NCI-H187 treated with DMSO at 0.1 percent for 48 hours (cell line): ENCODE results near the gene CMAS.
A peak's percentile ranks its signal among the peaks of the same experiment; 100 is the strongest.
"Not testable (repeated sequence)": the region's sequence is repeated elsewhere in the genome, so short reads cannot be mapped to it uniquely, and the experiment has no call there.

ENCODE experiments used
- DNase-seq: peaks from one replicate; lab custom pipeline; 2025; lab: John Stamatoyannopoulos, UW

Gene CMAS

DNA sequence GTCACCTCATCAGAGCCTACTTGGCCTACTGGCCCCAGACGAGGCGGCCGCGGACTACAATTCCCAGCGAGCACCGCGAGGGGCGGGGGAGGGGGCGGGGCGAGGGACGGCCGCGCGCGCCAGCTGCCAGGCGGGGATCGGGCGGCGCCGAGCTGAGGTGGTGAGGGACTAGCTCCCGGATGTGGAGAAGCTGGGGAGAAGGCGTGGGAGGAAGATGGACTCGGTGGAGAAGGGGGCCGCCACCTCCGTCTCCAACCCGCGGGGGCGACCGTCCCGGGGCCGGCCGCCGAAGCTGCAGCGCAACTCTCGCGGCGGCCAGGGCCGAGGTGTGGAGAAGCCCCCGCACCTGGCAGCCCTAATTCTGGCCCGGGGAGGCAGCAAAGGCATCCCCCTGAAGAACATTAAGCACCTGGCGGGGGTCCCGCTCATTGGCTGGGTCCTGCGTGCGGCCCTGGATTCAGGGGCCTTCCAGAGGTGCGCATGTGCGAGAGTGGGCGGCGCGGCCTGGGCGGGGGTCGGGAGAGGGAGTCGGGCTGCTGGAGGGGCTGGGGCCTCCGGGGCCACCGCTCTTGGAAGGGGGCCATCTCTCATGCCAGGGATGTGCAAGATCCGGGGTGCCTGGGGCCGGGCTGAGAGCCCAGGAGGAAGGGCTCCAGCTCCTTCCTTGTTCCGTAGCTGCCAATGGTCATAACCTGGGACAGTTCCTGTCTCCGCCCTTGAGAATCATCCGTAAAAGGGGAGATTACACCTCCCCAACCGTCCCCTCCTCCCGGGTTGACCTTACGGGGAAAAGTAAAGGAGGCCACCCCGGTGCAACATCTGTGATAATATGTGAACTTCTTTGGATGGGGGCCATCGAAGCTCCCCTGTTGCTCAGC, at the start of gene CMAS:
Gene CMAS, plus strand, starts transcription at position 129 of the 878 bp plus-strand sequence. Its CDS starts 86 bp downstream, at position 215.
- DNase-seq: peak; percentile 31

DNA sequence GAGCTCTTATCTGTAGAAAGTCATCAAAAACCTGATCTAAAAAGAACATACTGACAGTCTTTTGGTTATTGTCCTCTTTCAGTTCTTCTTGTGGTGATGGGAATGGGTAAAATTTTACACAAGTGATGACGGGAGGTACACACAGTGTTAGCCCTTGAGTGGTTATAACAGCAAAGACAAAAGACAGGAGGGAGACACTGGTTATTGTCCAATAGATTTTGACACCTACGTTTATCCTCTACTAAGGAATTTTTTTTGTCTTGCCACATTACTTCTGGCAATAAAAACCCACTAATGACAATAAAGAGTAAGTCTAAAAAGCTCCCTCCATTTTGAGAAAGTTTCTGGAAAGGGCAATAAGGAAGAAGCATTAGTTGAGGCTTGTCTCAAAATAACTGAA, 47.7 kb upstream of the CMAS start:
- no peak for DNase-seq

DNA sequence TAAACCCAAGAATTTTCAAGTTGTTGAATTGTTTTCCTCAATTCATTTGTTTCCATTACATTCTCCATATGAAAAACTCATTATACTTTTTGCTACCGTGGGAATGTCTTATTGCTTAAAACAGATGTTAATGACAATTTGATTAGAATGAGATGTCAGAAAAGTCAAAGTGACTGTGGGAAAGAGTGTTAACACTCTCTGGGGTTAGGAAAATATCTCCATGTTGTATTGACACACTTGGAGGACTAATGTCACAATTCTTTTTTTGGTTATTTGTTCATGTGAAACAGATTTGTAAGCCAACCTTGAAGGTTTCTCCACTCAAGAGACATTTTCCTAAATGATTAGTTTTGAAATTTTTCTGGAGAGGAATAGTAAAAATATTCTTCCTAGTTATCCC, 47.2 kb upstream of the CMAS start:
- no peak for DNase-seq

DNA sequence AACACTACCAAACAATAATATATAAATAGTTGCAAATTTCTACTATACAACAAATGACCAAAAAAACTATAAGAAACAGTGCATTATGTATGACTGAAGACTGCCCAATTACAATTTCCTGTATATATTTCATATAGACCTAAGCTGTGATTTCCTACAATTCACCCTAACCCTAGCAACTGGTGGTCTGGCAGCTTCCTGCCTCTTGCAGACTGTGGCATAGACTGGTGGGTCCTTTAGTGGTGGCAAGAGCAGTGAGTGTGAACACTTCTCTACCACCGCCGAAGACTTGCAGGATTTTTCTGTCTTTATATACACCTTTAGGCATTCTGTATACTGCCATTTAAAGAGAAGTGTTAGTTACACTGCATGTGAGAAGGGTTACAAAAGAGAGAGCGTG, 43.6 kb upstream of the CMAS start:
- no peak for DNase-seq

DNA sequence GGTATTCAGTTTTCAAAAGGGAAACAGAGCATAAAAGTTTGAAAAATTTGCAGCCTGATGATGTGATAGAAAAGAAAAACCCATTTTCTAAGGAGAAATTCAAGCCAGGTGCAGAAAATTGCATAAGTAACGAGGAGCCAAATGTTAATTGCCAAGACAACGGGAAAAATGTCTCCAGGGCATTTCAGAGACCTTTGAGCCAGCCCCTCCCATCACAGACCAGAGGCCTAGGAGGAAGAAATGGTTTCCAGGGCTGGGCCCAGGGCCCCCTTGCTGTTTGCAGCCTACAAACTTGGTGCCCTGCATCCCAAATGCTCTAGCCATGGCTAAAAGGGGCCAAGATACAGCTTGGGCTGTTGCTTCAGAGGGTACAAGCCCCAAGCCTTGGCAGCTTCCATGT, 38.2 kb upstream of the CMAS start:
- DNase-seq: not testable (repeated sequence)

DNA sequence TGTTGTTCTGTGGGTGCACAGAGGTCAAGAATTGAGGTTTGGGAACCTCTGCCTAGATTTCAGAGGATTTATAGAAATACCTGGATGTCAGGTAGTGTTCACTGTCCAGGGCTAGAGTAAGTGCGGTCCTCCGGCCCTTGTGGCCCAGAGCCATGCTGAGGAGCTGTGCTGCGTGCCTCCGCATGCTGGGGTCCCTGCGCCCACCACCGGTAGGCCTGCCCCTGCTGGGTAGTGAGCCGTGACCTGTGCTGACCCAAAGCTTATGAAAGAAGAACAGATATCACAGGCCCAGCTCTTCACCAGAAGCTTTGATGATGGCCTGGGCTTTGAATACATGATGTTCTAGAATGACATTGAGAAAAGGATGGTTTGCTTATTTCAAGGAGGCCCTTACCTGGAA, 37.8 kb upstream of the CMAS start:
- no peak for DNase-seq

DNA sequence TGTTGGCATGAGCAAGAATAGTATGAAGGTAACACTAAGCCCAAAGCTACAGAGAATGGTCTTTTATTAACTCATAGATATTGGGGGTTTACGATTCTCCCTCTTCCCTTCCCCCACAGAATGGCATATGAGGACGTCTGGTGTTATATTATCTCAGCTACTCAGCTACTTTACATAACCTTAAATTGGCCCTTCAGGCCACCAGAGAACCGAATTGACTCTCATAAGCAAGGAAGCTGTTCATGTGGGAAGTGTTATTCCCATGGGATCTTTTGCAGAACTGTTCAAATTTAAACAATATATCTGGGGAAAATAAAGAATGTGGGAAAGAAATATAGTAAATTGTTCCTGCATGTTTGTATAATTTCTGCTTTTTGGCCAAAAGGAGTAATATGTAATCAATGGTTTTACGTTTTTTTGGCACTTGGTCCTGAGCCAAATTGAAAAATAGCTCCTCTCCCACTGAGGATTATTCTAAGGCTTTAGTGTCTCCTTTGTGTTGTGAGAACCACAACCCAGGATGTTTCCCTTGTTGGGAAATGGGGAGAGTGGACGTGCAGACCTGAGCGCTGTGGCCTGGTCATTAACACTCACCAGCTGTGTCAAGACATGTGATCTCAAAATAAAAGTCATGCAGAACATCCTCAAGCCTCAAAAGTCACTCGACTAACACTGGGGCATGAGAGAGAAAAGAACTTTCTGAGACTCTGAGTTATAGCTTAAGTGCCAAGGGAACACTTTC, 31.8 kb upstream of the CMAS start:
- no peak for DNase-seq

DNA sequence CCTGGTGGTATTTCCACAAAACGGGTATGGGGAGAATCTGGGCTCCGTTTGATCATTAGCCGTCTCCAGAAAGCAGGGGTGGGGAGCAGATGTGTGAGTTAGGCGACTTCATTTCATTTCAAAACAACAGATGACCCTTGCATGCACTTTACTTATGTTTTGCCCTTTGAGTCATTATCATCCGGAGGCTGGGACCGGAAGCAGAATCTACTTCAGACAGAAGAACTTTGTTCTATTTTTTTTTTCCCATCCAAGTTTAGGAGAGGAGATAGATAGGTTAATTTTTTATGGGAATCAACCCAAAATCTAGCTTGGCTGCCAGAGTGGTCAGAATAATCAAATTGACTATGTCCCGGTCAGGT, 31.3 kb upstream of the CMAS start:
- no peak for DNase-seq

DNA sequence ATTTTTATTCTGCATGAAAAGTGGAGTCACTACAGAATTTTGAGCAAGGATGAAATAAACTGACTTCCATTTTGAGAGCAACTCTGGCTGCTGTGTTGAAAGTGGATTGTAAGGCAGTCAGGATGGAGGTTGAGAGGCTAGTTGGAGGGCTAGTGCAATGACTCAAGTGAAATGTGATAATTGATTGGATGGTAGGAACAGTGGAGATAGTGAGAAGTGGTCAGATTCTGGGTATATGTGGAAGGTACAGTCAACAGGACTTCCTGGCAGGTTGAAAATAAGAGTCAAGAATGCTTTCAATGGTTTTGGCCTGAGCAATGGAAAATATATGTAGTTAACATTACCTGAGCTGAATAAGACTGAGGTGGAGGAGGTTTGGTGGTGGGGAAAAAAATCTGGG, 29.0 kb upstream of the CMAS start:
- no peak for DNase-seq

DNA sequence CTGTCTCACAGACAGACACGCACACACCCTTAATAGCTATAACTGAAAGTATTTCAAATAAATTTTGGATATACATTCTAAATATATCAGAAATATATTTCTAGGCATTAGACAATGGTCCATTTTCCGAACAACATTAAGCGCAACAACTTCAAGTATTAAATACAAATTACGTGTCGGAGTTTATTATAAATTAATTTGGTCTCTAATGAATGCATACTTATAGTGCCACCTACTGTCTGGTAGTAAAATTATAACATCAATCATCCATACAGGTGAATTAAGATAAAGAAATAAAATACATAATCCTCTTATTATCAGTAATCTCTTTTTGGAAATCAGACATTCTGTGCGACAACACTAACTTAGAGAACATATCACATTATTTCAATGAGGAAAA, 27.2 kb upstream of the CMAS start:
- no peak for DNase-seq

DNA sequence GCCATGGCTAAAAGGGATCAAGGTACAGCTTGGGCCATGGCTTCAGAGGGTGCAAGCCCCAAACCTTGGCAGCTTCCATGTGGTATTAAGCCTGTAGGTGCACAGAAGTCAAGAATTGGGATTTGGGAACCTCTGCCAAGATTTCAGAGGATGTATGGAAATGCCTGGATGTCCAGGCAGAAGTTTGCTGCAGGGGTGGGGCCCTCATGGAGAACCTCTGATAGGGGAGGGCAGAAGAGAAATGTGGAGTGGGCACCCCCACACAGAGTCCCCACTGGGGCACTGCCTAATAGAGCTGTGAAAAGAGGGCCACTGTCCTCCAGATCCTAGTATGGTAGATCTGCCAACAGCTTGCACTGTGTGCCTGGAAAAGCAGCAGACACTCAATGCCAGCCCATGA, 22.5 kb upstream of the CMAS start:
- not testable (repeated sequence) for DNase-seq

DNA sequence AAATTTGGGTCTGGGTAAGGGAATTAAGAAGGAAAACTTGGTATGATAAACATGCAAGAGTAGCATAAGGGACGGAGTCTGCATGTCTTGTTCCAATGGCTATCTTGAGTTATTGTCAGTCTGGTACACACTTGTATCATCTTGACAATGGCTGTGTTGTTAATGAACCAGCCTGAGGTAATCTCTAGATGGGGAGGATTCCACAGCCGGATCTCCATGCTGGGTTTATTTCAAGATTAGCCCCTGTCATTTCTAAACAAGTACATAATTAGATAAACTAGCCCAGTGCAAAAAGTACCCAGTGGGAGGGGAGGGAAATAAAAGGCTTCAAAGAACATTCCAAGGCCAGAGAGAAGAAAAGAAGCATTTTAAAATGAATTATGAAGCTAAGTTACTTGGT, 16.5 kb upstream of the CMAS start:
- no peak for DNase-seq

DNA sequence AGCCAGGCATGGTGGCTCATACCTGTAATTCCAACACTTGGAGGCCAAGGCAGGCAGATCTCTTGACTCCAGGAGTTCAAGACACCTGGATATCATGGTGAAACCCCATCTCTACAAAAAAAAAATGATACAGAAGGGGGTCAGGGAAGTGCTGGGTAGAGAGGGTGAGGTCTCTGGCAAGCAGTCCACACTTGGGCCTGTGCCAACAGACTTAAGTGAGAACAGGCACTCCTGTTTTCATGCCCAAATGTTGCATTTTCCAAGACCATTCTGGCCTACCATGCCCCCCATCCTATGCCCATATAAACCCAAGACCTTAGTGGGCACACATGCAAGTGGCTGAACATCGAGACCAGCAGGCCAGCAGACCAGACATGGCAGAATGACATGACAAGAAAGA, 16.0 kb upstream of the CMAS start:
- no peak for DNase-seq

DNA sequence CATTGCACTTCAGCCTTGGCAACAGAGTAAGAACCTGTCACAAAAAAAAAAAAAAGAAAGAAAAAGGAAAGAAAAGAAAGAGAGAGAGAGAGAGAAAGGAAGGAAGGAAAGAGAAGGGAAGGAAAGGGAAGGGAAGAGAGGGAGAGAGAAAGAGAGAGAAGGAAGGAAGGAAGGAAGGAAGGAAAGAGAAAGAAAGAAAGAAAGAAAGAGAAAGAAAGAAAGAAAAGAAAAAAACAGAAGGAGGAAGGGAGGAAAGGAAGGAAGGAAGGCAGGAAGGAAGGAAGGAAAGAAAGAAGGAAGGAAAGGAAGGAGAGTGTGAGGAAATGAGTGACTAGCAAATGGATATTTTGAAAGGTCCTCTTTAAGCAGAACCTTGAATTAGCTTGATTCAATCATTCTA, 13.3 kb upstream of the CMAS start:
- DNase-seq: no peak

DNA sequence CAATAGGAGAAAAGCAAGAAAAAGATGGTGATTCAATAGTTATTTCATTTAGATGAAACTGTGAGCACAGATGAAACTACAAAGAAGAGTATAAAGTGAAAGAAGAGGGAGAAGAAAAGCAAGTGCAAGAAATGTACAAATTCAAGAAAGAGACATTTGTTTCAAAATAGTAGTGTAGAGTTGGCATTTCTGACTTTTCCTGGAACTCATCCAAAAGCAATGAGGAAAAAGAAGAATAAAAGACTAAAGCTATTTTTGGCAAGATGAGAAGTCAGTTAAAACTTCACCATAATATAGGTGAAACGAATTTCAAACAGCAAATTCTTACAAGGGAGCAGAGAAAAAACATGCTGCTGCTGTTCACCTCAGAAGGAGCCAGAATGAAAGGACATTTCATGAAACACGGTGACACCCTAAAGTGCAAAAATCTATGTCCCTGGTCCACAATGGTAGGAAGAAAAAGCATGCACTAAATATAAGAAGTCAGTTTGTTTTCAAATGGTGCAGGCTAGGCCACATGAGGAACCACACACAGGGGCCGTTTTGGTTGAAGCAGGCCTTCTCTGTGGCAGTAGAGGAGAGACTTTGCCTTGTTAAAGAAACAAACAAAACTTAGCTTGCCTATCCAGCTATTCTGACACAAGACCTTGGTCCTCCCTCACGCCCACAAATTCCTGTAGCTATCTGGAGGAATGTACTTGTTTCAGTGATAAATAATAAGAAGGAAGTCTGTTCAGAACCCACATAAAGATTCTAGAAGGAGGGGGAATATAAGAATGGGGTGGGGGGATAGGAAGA, 11.1 kb upstream of the CMAS start:
- no peak for DNase-seq

DNA sequence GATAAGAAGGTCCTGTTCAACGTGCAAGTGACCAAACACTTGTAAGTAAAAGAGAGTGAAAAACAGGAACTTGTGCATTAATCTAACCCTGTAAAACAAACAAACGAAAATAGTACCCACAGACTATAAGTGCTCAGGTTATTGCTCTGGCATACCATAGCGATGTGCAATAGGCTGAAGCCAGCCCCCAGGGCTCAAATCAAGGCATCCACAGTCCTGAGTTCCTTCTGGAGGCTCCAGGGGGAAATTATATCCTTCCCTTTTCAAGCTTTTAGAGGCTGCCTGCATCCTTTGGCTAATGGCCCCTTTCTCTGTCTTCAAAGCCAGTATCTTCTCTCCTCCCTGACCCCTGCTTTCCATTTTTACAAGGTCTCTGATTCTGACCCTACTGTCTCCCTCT, 8.1 kb upstream of the CMAS start:
- no peak for DNase-seq

DNA sequence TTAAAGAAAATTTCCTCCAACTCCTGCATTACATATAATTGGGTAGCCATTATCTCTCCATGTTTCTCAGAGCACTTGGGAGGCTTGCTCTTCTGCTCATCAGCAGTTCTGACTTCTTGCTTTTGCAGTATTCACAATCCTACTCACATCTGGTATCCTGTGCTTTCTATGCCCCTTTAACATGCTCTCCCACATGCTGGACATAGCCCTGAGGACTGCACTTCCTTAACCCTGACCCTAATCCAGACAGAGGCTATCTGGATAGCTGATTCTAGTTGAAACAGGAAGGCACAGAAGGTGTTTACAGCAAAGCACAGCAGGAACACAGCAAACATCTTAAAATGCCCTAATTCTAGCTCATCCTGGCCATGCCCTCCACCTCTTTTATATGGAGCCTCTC, 7.3 kb upstream of the CMAS start:
- DNase-seq: no peak

DNA sequence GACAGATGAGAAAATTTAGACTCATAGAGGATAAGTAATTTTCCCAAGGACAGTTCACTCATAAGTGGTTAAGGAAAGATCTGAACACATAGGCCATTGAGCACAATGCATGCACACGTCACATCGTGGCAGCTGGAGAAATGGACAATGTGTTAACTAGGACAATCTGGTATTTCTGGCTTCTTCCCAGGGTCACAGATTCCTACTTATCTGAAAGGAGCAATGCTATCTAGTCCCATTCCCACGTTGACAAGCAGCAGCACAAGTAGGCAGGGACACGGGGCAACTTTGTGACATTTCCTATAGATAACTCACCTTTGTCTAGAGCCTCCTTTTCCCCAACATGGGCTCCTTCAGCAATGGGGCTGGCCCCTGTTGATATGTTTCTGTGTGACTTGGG, 6.7 kb upstream of the CMAS start:
- DNase-seq: no peak

DNA sequence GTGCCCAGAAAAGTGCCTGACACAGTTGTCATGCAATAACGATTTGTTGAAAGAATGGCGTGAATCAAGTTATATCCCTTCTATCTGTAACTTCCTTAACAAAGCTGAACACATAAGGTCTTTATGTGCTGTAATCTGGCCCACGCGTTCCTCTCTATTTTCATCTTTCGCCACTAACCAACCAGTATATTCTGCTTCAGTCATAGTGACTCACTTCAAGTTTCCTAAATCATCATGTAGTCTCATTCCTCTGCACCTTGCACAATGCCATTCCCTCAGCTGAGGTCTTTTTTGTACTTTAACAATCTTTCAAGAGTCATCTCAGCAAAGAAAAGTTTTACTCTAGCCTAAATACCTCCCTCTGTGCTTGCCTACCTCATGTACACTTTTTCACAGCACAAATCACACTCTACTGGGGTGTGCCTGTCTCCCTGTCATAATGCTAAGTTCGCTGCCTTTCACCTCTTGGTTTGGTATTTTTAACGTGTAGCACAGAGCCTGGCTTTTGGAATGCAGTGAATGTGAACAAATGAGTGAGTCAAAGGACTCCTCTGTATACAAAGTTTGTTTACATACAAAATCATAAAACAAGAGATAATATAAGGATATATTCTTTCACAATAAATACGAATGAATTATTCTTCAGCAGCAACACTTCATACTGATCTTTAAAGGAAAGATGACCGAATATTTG, 2.9 kb upstream of the CMAS start:
- DNase-seq: no peak

DNA sequence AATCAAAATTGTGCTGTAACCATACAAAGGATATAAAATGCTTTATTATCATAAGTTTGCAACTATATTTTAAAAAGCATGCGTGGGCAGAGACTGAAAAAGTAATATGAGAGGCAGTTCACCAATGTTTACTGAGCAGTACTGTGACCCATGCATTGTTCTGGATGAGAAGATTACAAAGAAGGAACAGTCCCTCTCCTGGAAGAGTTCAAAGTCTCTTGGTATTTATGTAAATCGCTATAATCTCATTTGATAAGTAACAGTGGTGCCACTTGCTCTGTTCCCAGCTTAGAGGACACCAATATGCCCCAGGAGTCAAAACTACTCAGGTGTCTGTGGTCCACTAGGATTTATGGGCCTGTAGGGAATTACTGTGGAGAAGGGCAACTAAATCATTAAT, 2.1 kb upstream of the CMAS start:
- DNase-seq: no peak

DNA sequence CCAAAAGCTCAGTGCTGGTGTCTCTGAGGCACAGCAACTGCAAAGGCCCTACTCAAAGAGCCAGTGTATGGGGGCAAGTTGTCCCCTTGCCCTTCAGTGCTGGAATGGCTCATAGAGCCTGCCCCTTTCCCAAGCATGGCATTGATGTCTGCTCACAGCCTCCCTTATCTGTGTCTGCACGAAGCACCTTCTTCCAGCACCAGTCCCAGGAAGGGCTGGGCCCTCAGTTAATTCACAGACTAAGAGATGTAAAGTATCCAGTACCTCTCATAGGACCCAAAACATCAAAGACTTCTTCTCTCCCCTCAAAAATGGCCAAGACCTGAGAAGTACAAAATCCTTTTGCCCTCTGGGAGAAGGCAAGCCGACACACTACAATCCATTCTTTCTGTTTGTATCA, 1.6 kb upstream of the CMAS start:
- no peak for DNase-seq

DNA sequence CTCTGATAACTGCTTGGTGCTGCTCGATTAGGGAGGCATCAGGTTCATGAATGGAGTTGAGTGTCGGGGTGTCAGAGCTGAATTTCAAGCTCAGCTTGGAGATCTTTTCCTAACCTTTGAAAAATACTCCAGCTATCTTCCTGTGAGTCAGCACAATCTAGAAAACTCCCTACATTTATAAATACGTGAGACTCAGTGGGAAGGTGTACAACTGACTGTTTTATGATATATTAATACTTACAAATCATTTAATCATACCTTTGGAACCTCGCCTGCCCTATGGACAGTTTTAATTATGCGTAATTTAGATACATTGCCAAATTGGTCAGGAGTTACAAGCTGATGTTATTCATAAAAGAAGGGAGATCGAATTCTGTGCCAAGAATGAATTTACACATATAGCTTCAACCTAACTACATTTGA, 961 bp downstream of the CMAS start:
- no peak for DNase-seq
